SK-N-SH (cell line): ENCODE measurements around the gene ASIC2. TPM values are rescaled to one million over a fixed set of nuclear protein-coding genes. Genes with fewer than 3 reads are reported as not detected.

Experiments
- CTCF ChIA-PET: fragments of 300-600, 350-600 bp; formaldehyde crosslinking; extraction: SDS; loops from one replicate; lab custom pipeline; 2021; lab: Yijun Ruan, JAX
- POLR2A ChIA-PET: fragments of 350-600 bp; sonication (Branson Sonifier 250); formaldehyde crosslinking; extraction: SDS; loops from one replicate; lab custom pipeline; 2020; ENCODE audit warnings: antibody characterized with exemption, inconsistent platforms; lab: Yijun Ruan, JAX
- DNase-seq: peaks from one replicate; pipeline ENCODE4 v3.0.0; 2012
- H2AFZ ChIP-seq: fragments of 200-600 bp; sonication (generic); 2 replicates; pipeline ENCODE4 v1.8.1; 2016; ENCODE audit warnings: antibody characterized with exemption, mild to moderate bottlenecking, low read depth
- H3F3A ChIP-seq: fragments of 200-600 bp; sonication (generic); replicated peaks from 2 replicates; pipeline ENCODE3; 2016; ENCODE audit warnings: antibody characterized with exemption, mild to moderate bottlenecking; ENCODE audit not compliant: insufficient read depth
- H3K27ac ChIP-seq, 2 experiments: fragments of 200-500 bp in 1 of 2; fragments of 200-600 bp in 1 of 2; sonication (Bioruptor generic) in 1 of 2; sonication (generic), shearing (Covaris generic) in 1 of 2; 2 replicates each; pipeline versions ENCODE4 v1.5.1 to v1.6.1; 2014 to 2016; ENCODE audit warnings: low read depth in 2 of 2, inconsistent platforms in 1 of 2, low read length in 1 of 2, mild to moderate bottlenecking in 1 of 2, mixed read lengths in 1 of 2
- H3K27me3 ChIP-seq: fragments of 200-600 bp; sonication (generic), shearing (Covaris generic); 2 replicates; pipeline ENCODE4 v1.6.1; 2016; ENCODE audit warnings: mixed run types; ENCODE audit not compliant: insufficient read depth
- H3K36me3 ChIP-seq, 2 experiments: fragments of 200-500 bp in 1 of 2; fragments of 200-600 bp in 1 of 2; sonication (Bioruptor generic) in 1 of 2; sonication (generic) in 1 of 2; replicated peaks in 1 of 2; 2 replicates each; pipeline versions ENCODE3 to v1.5.1; 2014 to 2016; ENCODE audit warnings: low read length in 1 of 2, mild to moderate bottlenecking in 1 of 2; ENCODE audit not compliant: insufficient read depth in 2 of 2, control insufficient read depth in 1 of 2
- H3K4me1 ChIP-seq, 2 experiments: fragments of 200-500 bp in 1 of 2; fragments of 200-600 bp in 1 of 2; sonication (Bioruptor generic) in 1 of 2; sonication (generic), shearing (Covaris generic) in 1 of 2; 2 replicates each; pipeline versions ENCODE4 v1.5.1 to v1.6.1; 2014 to 2016; ENCODE audit warnings: low read depth in 1 of 2, low read length in 1 of 2, mixed run types in 1 of 2; ENCODE audit not compliant: insufficient read depth in 2 of 2, control insufficient read depth in 1 of 2
- H3K4me2 ChIP-seq: fragments of 200-600 bp; sonication (generic), shearing (Covaris generic); 2 replicates; pipeline ENCODE4 v1.6.1; 2017; ENCODE audit warnings: mixed run types
- H3K4me3 ChIP-seq, 2 experiments: fragments of 200-500 bp in 1 of 2; fragments of 200-600 bp in 1 of 2; sonication (Bioruptor generic) in 1 of 2; sonication (generic), shearing (Covaris generic) in 1 of 2; 2 replicates each; pipeline versions ENCODE4 v1.5.1 to v1.8.1; 2014 to 2016; ENCODE audit warnings: low read depth in 2 of 2, inconsistent platforms in 1 of 2, low read length in 1 of 2, mild to moderate bottlenecking in 1 of 2, mixed read lengths in 1 of 2, moderate library complexity in 1 of 2
- H3K79me2 ChIP-seq: fragments of 200-600 bp; sonication (generic); 2 replicates; pipeline ENCODE4 v1.8.1; 2017; ENCODE audit warnings: mild to moderate bottlenecking; ENCODE audit not compliant: insufficient read depth
- H3K9ac ChIP-seq: fragments of 200-600 bp; sonication (generic); 2 replicates; pipeline ENCODE4 v1.6.1; 2017; ENCODE audit warnings: mixed run types
- H3K9me2 ChIP-seq: fragments of 200-600 bp; sonication (generic); 2 replicates; pipeline ENCODE4 v1.6.1; 2017; ENCODE audit warnings: mixed run types
- H3K9me3 ChIP-seq: fragments of 200-600 bp; sonication (generic); 2 replicates; pipeline ENCODE4 v1.6.1; 2017; ENCODE audit warnings: mixed run types, mild to moderate bottlenecking, moderate library complexity
- H4K20me1 ChIP-seq: fragments of 200-600 bp; sonication (generic); 2 replicates; pipeline ENCODE4 v1.6.1; 2017; ENCODE audit warnings: mild to moderate bottlenecking, mixed run types; ENCODE audit not compliant: insufficient read depth
- CHD2 ChIP-seq: fragments of 150-350 bp; IDR thresholded peaks from 2 replicates; pipeline ENCODE4 v1.6.1; 2018; ENCODE audit warnings: low read length; ENCODE audit not compliant: partially characterized antibody
- CTCF ChIP-seq: fragments of 200-600 bp; sonication (generic); IDR thresholded peaks from 2 replicates; pipeline ENCODE4 v1.6.1; 2017; ENCODE audit warnings: antibody characterized with exemption, mild to moderate bottlenecking, moderate library complexity
- EZH2phosphoT487 ChIP-seq: fragments of 200-600 bp; sonication (generic); IDR thresholded peaks from 2 replicates; pipeline ENCODE4 v1.6.1; 2017; ENCODE audit warnings: low read depth, mixed run types, mild to moderate bottlenecking, antibody characterized with exemption, moderate library complexity, borderline replicate concordance
- FOSL2 ChIP-seq: IDR thresholded peaks from 2 replicates; pipeline ENCODE4 v1.4.0; 2012; ENCODE audit warnings: low read depth, mild to moderate bottlenecking, moderate library complexity, borderline replicate concordance
- FOXJ3 ChIP-seq: sonication (generic); formaldehyde crosslinking; IDR thresholded peaks from 2 replicates; pipeline ENCODE4 v1.5.1; 2020; ENCODE audit warnings: mild to moderate bottlenecking, missing genetic modification reagents
- FOXM1 ChIP-seq: IDR thresholded peaks from 2 replicates; pipeline ENCODE4 v1.4.0; 2012; ENCODE audit warnings: low read depth, mild to moderate bottlenecking
- GABPA ChIP-seq: IDR thresholded peaks from 2 replicates; pipeline ENCODE4 v1.4.0; 2012; ENCODE audit warnings: low read depth, mild to moderate bottlenecking
- GATA2 ChIP-seq: sonication (generic); formaldehyde crosslinking; IDR thresholded peaks from 2 replicates; pipeline ENCODE4 v1.5.0; 2020; ENCODE audit warnings: mild to moderate bottlenecking, missing genetic modification reagents
- IRF3 ChIP-seq: fragments of 150-350 bp; IDR thresholded peaks from 2 replicates; pipeline ENCODE4 v1.6.1; 2016; ENCODE audit warnings: mild to moderate bottlenecking, low read depth, low read length
- MXI1 ChIP-seq: IDR thresholded peaks from 2 replicates; pipeline ENCODE4 v1.6.1; 2012; ENCODE audit warnings: mild to moderate bottlenecking, low read depth, low read length, improper control_type of control experiment
- PBX3 ChIP-seq: IDR thresholded peaks from 2 replicates; pipeline ENCODE4; 2012
- RAD21 ChIP-seq: IDR thresholded peaks from 2 replicates; pipeline ENCODE4 v1.6.1; 2012; ENCODE audit warnings: mild to moderate bottlenecking, low read length
- SMC3 ChIP-seq: IDR thresholded peaks from 2 replicates; pipeline ENCODE4 v1.6.1; 2012; ENCODE audit warnings: low read depth, low read length, improper control_type of control experiment
- WGBS: methylation state at CpG from one replicate; pipeline ENCODE4 v1.1.6; 2017; ENCODE audit warnings: low lambda C conversion rate; 5-methylcytosine and 5-hydroxymethylcytosine counted together
- polyA plus RNA-seq, 3 experiments: library from polyadenylated mRNA; depleted of rRNA; stranded (reverse); fragments of >200 nt; gene quantifications; 2 replicates each; pipeline ENCODE4 v1.2.3, GENCODE V29; 2012
- TF ChIP-seq, protein P1 (sequence below): IDR thresholded peaks from 2 replicates; pipeline ENCODE4 v1.4.0; 2012; ENCODE audit warnings: low read depth, borderline replicate concordance
- TF ChIP-seq, protein P2 (sequence below): IDR thresholded peaks from 2 replicates; pipeline ENCODE4 v1.4.0; 2012; ENCODE audit warnings: low read depth

The ASIC2 gene
- polyA plus RNA-seq, 1 of the 3 experiments (the other 2 are of a cell fraction): 0.08 TPM

DNA sequence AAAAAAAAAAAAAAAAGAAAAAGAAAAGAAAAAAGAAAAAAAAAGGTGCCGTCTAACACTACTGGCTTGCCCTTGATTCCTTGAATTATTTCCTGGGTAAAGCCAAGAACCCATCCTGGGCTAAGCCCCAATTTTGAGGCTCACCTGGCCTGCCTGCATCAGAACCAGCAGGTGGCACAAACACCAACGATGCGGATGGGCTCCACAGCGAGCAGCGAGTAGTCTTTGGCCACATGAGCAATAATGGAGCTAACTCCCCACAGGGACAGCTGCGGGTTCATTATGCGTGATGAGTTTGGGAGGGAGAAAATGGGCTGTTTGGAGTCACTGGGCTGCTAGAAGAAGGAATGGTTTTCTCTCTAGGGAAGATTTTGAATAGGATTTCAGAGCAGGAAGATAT, 91.1 kb downstream of the ASIC2 start:
- Histone ChIP-seq H3K4me3 (no peak overlapping the region), H3K9ac (no peak overlapping the region), H3K27me3 (no peaks in the 10 kb centered on the region; the same call in 1 of the 2 replicates), H3K4me1 (no peaks in the 10 kb centered on the region), H3K36me3 (no peaks in the 10 kb centered on the region), H3F3A (no peaks in the 10 kb centered on the region), H4K20me1 (no peaks in the 10 kb centered on the region), H3K9me2 (no peaks in the 10 kb centered on the region), H3K4me2 (no peak overlapping the region), H3K27ac (no peak overlapping the region), H3K79me2 (no peaks in the 10 kb centered on the region), H3K9me3 (no peaks in the 10 kb centered on the region), H2AFZ (no peak overlapping the region)
- ChIA-PET POLR2A (no interaction called here), CTCF (interaction anchor here (0.6 to 0.8 kb wide), 2 partner anchors 15 to 153 kb away, joined by 3 read pairs; no protein-coding TSS in a partner anchor)
- no peak for DNase-seq
- TF ChIP-seq, protein P1, sequence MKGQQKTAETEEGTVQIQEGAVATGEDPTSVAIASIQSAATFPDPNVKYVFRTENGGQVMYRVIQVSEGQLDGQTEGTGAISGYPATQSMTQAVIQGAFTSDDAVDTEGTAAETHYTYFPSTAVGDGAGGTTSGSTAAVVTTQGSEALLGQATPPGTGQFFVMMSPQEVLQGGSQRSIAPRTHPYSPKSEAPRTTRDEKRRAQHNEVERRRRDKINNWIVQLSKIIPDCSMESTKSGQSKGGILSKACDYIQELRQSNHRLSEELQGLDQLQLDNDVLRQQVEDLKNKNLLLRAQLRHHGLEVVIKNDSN: no peak
- no peak for TF ChIP-seq MXI1
- TF ChIP-seq GABPA: no peak
- no peak for TF ChIP-seq CHD2
- TF ChIP-seq EZH2phosphoT487: no peak
- TF ChIP-seq RAD21: no peak
- TF ChIP-seq, protein P2, sequence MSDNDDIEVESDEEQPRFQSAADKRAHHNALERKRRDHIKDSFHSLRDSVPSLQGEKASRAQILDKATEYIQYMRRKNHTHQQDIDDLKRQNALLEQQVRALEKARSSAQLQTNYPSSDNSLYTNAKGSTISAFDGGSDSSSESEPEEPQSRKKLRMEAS: no peak
- WGBS: 60% methylated on average over 7 of the region's 7 CpGs

- Histone ChIP-seq H3K36me3 (no peaks in the 10 kb centered on the region), H3F3A (no peaks in the 10 kb centered on the region), H3K9me3 (no peaks in the 10 kb centered on the region), H3K9me2 (no peaks in the 10 kb centered on the region), H3K27ac (no peak overlapping the region), H3K9ac (no peak overlapping the region), H3K27me3 (no peaks in the 10 kb centered on the region; the same call in 1 of the 2 replicates), H2AFZ (no peak overlapping the region), H3K79me2 (no peaks in the 10 kb centered on the region), H3K4me3 (no peak overlapping the region), H4K20me1 (no peaks in the 10 kb centered on the region), H3K4me1 (no peaks in the 10 kb centered on the region), H3K4me2 (no peak overlapping the region)
- 48% methylated on average over 4 of the region's 4 CpGs for WGBS
- CTCF ChIA-PET: interaction anchor here (0.8 kb wide), 1 partner anchor 16 kb away, joined by 3 read pairs; no protein-coding TSS in a partner anchor
- TF ChIP-seq PBX3 (no peak), FOXJ3 (CRISPR knock-in tag) (no peak), MXI1 (no peak), IRF3 (no peak), RAD21 (no peak), FOXM1 (no peak), EZH2phosphoT487 (no peak), FOSL2 (no peak), SMC3 (no peak), CTCF (no peak), GATA2 (CRISPR knock-in tag) (no peak)
- TF ChIP-seq, protein P2: no peak
- no peak for DNase-seq
- POLR2A ChIA-PET: no interaction called here
These were observed 91.8 kb downstream of the ASIC2 start for GRCh38 chr17:33201283-33201682.
